ENCODE data around the gene ARHGAP8.
"Not testable (repeated sequence)": the region's sequence is repeated elsewhere in the genome, so short reads cannot be mapped to it uniquely, and the experiment has no call there.

The ARHGAP8 gene

DNA sequence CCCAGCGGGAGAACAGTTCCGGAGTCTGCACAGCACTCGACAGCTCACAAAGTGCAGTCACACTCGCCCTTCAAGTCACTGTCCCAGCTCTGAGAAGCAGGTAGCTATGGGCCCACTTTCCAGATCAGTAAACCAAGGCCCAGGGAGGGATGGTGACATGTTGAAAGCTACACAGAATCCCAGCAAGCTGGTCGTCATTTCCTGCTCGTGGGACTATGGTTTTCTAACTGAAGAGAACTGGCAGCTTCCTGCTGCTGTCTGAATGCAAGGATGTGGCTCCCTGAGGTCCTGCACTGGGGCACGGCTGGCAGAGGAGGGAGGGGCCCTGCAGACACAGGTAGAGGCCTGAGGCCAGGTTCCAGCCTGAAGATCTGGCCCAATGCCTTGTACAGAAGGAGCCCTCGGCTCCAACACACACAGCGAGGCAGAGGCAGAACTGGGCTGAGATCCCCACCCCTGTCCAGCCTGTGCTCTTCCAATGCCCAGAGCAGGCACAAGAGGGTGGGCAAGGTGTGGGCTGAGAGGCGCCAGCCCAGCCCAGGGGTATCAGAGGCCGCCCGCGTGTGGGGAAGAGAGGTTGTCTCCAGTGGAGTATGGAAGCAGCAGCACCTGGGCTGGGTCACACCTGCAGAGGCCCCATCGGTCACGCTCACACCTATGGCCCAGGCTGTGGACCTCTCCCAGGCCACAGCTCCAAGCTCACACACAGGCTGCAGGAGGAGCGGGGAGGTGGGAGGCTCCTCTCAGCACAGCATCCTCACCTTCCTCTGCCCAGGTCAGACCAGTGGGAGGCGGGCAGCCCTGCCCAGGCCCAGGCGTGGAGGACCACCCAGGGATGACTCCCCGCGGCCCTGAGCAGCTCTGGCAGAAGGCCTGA is 138.3 kb downstream of the ARHGAP8 start:
- DNase-seq, result no peak

- DNase-seq, result no peak
Measured at GRCh38 chr22:44891293-44891747, 138.9 kb downstream of the ARHGAP8 start.

DNA sequence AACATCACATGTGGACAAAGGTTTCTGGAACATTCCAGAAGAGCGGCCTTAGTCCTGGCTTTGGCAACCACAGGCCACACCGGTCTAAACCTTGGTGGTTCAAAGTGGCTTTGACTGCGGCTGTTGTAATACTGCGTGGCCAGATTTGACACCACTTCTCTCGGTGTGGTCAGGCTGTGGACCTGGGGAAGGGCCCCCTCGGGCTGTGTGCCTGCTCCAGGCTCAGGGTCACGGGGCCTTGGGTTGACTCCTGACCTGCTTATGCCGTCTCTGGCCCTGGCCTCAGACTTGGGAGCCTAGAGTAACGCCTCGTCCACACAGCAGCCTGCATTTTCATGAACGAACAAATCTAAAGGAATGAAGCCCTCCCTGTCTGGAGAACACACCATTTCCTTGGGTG is 139.4 kb downstream of the ARHGAP8 start:
- DNase-seq, result no peak

GRCh38 chr22:44892243-44892642 is 139.9 kb downstream of the ARHGAP8 start:
- DNase-seq, result no peak

DNA sequence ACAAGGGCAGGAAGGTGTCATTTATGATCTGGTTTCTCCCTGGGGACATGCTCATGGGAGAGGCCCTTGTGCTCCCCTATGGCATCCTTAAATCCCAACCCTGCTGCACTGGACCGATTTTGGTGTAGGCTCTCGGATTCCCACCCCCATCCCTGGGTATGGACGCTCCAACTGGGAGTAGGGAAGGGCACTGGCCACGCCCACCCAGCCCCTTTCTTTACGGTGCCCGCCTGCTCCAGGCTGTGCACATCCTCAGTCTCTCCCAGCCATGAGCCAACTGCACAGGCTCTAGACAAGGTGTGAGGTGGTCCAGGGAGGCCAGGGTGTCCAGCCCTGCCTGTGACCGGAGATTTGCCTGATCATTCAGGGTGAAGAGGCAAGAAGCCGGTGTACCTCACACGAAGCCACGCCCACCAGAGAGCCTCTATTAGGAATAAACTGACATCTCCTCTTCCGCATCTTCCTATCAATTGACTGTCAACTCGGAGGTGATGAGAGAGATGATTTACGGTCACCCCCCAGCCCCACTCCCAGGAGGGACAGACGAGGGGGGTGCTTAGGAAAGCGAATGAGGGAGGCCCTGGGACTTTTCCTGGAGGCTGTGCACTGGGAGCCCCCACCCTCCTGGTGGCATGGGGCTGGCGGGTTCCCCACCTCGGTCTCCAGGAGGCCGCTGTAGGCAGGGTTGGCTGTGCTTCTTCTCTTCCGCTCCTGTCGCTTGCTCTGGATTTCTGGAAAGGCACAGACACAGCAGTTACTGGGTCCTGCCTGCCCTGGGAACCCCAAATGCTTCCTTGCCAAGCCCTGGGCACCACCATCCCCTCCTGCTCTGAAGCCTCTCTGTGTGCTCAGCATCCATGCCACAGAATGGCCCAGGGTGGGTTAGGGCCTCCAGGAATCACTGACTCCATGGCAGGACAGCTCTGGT is 140.7 kb downstream of the ARHGAP8 start:
- DNase-seq, result no peak

DNA sequence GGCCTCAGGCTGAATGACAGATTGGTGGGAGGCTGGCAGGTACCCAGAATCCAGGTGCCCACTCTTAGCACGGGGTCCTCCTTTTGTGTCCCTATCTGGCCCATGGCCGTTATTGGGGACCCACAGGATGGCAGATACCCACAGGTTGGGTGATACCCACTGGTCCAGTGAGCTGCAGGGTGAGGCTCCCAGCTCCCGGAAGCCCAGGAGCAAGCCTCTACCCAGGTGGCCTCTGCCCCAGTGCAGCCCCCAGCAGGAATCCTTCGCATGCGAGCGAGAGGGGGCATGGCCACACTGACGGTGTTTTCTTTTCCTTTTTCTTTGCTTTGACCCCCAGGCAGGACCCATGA is 141.3 kb downstream of the ARHGAP8 start:
- no peak for DNase-seq

DNA sequence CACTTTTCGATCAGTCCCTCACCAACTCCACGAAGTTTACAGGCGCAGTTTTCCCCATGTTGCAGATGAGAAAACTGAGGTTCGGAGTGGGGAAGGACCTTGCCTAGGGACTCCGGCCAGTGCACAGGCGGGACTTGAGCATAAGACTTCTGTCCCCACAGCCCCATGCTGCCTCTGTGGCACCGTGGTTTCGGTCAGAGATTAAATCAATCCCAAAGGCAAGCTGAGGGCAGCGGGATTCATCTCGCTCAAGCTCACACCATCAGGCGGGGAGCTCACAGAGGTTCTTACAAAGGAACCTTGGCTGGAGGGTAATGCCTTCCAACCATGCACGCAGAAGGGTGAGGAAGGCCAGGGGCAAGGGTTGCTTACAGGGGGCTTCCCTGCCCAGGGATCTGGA is 141.9 kb downstream of the ARHGAP8 start:
- no peak for DNase-seq

GRCh38 chr22:44894782-44895181 is 142.4 kb downstream of the ARHGAP8 start:
- no peak for DNase-seq

DNA sequence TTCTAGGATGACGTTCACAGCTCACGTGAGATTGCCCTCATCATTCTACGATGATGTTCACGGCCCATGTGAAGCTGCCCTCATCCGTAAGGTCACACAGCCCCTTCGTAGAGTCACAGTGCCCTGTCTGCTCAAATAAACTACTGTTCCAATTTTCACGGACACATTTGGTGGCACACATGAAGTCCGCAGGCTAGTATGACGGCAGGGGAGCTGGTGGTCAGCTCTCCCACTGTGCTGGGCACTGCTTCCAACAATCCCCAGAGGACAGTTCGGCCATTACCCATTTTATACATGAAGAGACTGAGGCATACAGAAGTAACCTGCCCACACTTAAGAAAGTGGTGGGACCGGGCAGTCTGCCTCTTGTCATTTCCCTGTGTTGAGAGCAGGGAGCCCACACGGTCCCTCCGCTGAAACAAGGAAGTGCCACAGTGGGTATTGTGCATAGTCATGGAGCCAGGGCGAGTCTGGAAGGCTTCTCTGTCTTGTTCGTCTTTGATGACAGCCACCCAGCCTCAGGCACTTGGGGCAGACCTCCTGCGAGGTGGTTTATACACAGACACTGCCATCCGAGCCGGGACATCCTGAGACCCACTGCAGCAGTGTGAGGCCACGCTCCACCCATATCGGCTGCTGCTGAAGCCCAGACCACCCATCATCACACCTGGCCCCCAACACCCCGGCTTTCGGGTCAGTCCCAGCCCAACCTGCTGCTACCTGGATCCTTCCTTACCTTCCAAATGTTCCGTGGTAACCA is 143.1 kb downstream of the ARHGAP8 start:
- DNase-seq, result no peak

GRCh38 chr22:44898236-44898635 is 145.9 kb downstream of the ARHGAP8 start:
- DNase-seq, result no peak

- no peak for DNase-seq
Measured at GRCh38 chr22:44901301-44901700, 148.9 kb downstream of the ARHGAP8 start.

GRCh38 chr22:44903164-44903563 is 150.8 kb downstream of the ARHGAP8 start:
- not testable (repeated sequence) for DNase-seq

GRCh38 chr22:44904492-44905152 is 152.2 kb downstream of the ARHGAP8 start:
- not testable (repeated sequence) for DNase-seq

DNA sequence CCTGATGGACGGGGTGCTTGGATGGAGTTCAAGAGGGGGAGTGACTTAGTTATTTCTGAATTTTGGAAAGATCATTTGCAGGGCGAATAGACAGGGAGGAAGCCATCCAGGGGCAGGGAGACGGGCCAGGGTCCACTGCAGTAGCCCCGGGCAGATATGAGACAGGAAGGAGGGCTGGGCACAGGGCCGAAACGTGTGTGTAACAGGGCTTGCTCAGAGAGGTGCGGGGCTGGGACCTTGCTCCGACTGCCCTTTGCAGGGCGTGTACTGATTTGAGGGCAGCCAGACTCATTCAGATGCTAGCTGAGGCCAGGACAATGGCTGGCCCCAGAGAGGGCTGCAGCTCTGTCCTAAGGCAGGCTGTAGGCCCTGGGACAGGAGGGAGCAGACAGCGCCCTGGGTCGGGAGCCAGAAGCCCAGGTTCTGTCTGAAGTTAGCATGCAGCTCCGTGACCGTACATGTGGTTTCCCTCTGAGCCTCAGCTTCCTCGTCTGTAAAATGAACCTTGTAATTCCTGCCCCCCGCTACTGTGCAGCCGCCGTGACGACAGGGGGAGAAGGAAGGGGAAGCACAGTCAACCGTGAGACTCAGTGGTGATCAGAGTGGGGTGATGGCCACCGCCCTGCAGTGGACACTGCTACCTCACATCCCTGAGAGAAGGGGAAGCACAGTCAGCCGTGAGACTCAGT is 154.0 kb downstream of the ARHGAP8 start:
- no peak for DNase-seq

DNA sequence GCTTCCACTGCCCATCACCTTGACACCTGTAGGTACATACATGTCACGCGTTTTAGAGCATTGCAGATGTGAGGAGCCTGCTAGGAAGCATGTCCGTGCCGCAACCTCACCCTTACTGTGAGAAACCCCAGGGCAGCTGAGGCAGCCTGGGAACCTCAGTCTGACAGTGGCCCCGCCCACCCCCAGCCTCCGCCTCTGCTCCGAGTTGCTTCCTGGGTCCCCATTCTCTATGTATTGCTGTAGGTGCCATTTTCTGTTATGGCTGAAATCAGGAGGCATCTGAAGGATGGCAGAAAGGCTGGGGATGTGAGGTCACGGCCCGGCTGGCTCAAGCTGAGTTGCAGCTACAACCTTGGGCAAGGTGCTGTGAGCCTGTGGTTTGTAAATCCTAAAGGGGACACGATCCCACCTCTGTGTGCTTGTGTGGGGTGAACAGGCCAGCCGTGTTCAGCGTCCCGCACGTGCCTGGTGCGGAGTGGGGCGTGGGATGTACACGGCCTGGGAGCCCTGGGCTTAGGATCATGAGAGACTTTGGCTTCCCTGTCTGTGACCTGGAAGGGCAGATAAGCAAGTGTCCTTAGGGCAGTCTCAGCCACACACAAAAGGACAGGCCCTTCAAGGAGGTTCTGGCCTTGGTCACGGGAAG is 154.7 kb downstream of the ARHGAP8 start:
- DNase-seq, result no peak

GRCh38 chr22:44907765-44908737 is 155.7 kb downstream of the ARHGAP8 start:
- no peak for DNase-seq

- no peak for DNase-seq
Measured at GRCh38 chr22:44909241-44909640, 156.9 kb downstream of the ARHGAP8 start.

All from NCI-H1092 treated with DMSO at 0.1 percent for 48 hours (cell line).